Panc1 (cell line): ENCODE results near the gene AKAP6.

Experiments
- POLR2AphosphoS5 ChIP-seq: IDR thresholded peaks from 2 replicates; pipeline ENCODE4 v1.6.1; 2012; ENCODE audit warnings: mild to moderate bottlenecking, low read depth, low read length, moderate library complexity
- SIN3A ChIP-seq: IDR thresholded peaks from 2 replicates; pipeline ENCODE4 v1.6.1; 2012; ENCODE audit warnings: low read depth, mild to moderate bottlenecking, low read length, moderate library complexity, borderline replicate concordance; ENCODE audit not compliant: insufficient read depth
- TCF7L2 ChIP-seq: IDR thresholded peaks from 2 replicates; pipeline ENCODE4 v1.6.1; 2011; ENCODE audit warnings: mild to moderate bottlenecking, low read depth, low read length, inconsistent platforms
- TF ChIP-seq, protein P1 (sequence below): fragments of 450-650 bp; IDR thresholded peaks from 2 replicates; pipeline ENCODE4 v1.5.1; 2017; ENCODE audit warnings: mild to moderate bottlenecking
- TF ChIP-seq, protein P2 (sequence below), 2 experiments: IDR thresholded peaks; 2 replicates each; pipeline ENCODE4 v1.6.1; 2011 to 2012; ENCODE audit warnings: low read depth in 2 of 2, control low read depth in 1 of 2, low read length in 1 of 2, mild to moderate bottlenecking in 1 of 2, moderate library complexity in 1 of 2; ENCODE audit not compliant: insufficient read depth in 1 of 2

DNA sequence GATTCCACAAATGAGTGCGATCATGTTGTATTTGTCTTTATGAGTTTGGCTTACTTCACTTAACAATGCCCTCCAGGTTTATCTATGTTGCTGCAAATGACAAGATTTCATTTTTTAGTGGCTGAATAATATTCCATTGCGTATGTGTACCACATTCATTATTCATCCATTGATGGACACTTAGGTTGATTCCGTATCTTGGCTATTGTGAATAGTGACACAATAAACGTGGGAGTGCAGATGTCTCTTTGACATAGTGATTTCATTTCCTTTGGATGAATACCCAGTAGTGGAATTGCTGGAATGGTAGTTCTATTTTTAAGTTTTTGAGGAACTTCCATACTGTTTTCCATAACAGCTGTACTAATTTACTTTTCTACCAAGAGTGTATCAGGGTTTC is 23.5 kb downstream of the AKAP6 start:
- TF ChIP-seq, protein P1, sequence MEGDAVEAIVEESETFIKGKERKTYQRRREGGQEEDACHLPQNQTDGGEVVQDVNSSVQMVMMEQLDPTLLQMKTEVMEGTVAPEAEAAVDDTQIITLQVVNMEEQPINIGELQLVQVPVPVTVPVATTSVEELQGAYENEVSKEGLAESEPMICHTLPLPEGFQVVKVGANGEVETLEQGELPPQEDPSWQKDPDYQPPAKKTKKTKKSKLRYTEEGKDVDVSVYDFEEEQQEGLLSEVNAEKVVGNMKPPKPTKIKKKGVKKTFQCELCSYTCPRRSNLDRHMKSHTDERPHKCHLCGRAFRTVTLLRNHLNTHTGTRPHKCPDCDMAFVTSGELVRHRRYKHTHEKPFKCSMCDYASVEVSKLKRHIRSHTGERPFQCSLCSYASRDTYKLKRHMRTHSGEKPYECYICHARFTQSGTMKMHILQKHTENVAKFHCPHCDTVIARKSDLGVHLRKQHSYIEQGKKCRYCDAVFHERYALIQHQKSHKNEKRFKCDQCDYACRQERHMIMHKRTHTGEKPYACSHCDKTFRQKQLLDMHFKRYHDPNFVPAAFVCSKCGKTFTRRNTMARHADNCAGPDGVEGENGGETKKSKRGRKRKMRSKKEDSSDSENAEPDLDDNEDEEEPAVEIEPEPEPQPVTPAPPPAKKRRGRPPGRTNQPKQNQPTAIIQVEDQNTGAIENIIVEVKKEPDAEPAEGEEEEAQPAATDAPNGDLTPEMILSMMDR: no peak
- TF ChIP-seq TCF7L2: no peak
- TF ChIP-seq, protein P2, sequence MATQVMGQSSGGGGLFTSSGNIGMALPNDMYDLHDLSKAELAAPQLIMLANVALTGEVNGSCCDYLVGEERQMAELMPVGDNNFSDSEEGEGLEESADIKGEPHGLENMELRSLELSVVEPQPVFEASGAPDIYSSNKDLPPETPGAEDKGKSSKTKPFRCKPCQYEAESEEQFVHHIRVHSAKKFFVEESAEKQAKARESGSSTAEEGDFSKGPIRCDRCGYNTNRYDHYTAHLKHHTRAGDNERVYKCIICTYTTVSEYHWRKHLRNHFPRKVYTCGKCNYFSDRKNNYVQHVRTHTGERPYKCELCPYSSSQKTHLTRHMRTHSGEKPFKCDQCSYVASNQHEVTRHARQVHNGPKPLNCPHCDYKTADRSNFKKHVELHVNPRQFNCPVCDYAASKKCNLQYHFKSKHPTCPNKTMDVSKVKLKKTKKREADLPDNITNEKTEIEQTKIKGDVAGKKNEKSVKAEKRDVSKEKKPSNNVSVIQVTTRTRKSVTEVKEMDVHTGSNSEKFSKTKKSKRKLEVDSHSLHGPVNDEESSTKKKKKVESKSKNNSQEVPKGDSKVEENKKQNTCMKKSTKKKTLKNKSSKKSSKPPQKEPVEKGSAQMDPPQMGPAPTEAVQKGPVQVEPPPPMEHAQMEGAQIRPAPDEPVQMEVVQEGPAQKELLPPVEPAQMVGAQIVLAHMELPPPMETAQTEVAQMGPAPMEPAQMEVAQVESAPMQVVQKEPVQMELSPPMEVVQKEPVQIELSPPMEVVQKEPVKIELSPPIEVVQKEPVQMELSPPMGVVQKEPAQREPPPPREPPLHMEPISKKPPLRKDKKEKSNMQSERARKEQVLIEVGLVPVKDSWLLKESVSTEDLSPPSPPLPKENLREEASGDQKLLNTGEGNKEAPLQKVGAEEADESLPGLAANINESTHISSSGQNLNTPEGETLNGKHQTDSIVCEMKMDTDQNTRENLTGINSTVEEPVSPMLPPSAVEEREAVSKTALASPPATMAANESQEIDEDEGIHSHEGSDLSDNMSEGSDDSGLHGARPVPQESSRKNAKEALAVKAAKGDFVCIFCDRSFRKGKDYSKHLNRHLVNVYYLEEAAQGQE (IDR thresholded peaks at IDR 0.05; ENCODE audit: insufficient read depth in 1 of 2, low read depth in 2 of 2, low read length in 1 of 2): no peak
- no peak for TF ChIP-seq POLR2AphosphoS5
- no peak for TF ChIP-seq SIN3A
